SK-N-SH (cell line): ENCODE data around the gene CETP. TPM values are rescaled to one million over a fixed set of nuclear protein-coding genes. Genes with fewer than 3 reads are reported as not detected.

Experiments used
- CTCF ChIA-PET: fragments of 300-600, 350-600 bp; formaldehyde crosslinking; extraction: SDS; loops from one replicate; lab custom pipeline; 2021; lab: Yijun Ruan, JAX
- POLR2A ChIA-PET: fragments of 350-600 bp; sonication (Branson Sonifier 250); formaldehyde crosslinking; extraction: SDS; loops from one replicate; lab custom pipeline; 2020; ENCODE audit warnings: antibody characterized with exemption, inconsistent platforms; lab: Yijun Ruan, JAX
- DNase-seq: peaks from one replicate; pipeline ENCODE4 v3.0.0; 2012
- H2AFZ ChIP-seq: fragments of 200-600 bp; sonication (generic); 2 replicates; pipeline ENCODE4 v1.8.1; 2016; ENCODE audit warnings: antibody characterized with exemption, mild to moderate bottlenecking, low read depth
- H3F3A ChIP-seq: fragments of 200-600 bp; sonication (generic); replicated peaks from 2 replicates; pipeline ENCODE3; 2016; ENCODE audit warnings: antibody characterized with exemption, mild to moderate bottlenecking; ENCODE audit not compliant: insufficient read depth
- H3K27ac ChIP-seq, 2 experiments: fragments of 200-500 bp in 1 of 2; fragments of 200-600 bp in 1 of 2; sonication (Bioruptor generic) in 1 of 2; sonication (generic), shearing (Covaris generic) in 1 of 2; 2 replicates each; pipeline versions ENCODE4 v1.5.1 to v1.6.1; 2014 to 2016; ENCODE audit warnings: low read depth in 2 of 2, inconsistent platforms in 1 of 2, low read length in 1 of 2, mild to moderate bottlenecking in 1 of 2, mixed read lengths in 1 of 2
- H3K27me3 ChIP-seq: fragments of 200-600 bp; sonication (generic), shearing (Covaris generic); 2 replicates; pipeline ENCODE4 v1.6.1; 2016; ENCODE audit warnings: mixed run types; ENCODE audit not compliant: insufficient read depth
- H3K36me3 ChIP-seq, 2 experiments: fragments of 200-500 bp in 1 of 2; fragments of 200-600 bp in 1 of 2; sonication (Bioruptor generic) in 1 of 2; sonication (generic) in 1 of 2; replicated peaks in 1 of 2; 2 replicates each; pipeline versions ENCODE3 to v1.5.1; 2014 to 2016; ENCODE audit warnings: low read length in 1 of 2, mild to moderate bottlenecking in 1 of 2; ENCODE audit not compliant: insufficient read depth in 2 of 2, control insufficient read depth in 1 of 2
- H3K4me1 ChIP-seq, 2 experiments: fragments of 200-500 bp in 1 of 2; fragments of 200-600 bp in 1 of 2; sonication (Bioruptor generic) in 1 of 2; sonication (generic), shearing (Covaris generic) in 1 of 2; 2 replicates each; pipeline versions ENCODE4 v1.5.1 to v1.6.1; 2014 to 2016; ENCODE audit warnings: low read depth in 1 of 2, low read length in 1 of 2, mixed run types in 1 of 2; ENCODE audit not compliant: insufficient read depth in 2 of 2, control insufficient read depth in 1 of 2
- H3K4me2 ChIP-seq: fragments of 200-600 bp; sonication (generic), shearing (Covaris generic); 2 replicates; pipeline ENCODE4 v1.6.1; 2017; ENCODE audit warnings: mixed run types
- H3K4me3 ChIP-seq, 2 experiments: fragments of 200-500 bp in 1 of 2; fragments of 200-600 bp in 1 of 2; sonication (Bioruptor generic) in 1 of 2; sonication (generic), shearing (Covaris generic) in 1 of 2; 2 replicates each; pipeline versions ENCODE4 v1.5.1 to v1.8.1; 2014 to 2016; ENCODE audit warnings: low read depth in 2 of 2, inconsistent platforms in 1 of 2, low read length in 1 of 2, mild to moderate bottlenecking in 1 of 2, mixed read lengths in 1 of 2, moderate library complexity in 1 of 2
- H3K79me2 ChIP-seq: fragments of 200-600 bp; sonication (generic); 2 replicates; pipeline ENCODE4 v1.8.1; 2017; ENCODE audit warnings: mild to moderate bottlenecking; ENCODE audit not compliant: insufficient read depth
- H3K9ac ChIP-seq: fragments of 200-600 bp; sonication (generic); 2 replicates; pipeline ENCODE4 v1.6.1; 2017; ENCODE audit warnings: mixed run types
- H3K9me2 ChIP-seq: fragments of 200-600 bp; sonication (generic); 2 replicates; pipeline ENCODE4 v1.6.1; 2017; ENCODE audit warnings: mixed run types
- H3K9me3 ChIP-seq: fragments of 200-600 bp; sonication (generic); 2 replicates; pipeline ENCODE4 v1.6.1; 2017; ENCODE audit warnings: mixed run types, mild to moderate bottlenecking, moderate library complexity
- H4K20me1 ChIP-seq: fragments of 200-600 bp; sonication (generic); 2 replicates; pipeline ENCODE4 v1.6.1; 2017; ENCODE audit warnings: mild to moderate bottlenecking, mixed run types; ENCODE audit not compliant: insufficient read depth
- ELF1 ChIP-seq: IDR thresholded peaks from 2 replicates; pipeline ENCODE4 v1.4.0; 2012
- EP300 ChIP-seq, 2 experiments: IDR thresholded peaks; 2 replicates each; pipeline versions ENCODE4 v1.4.0 to v1.6.1; 2012; ENCODE audit warnings: borderline replicate concordance in 1 of 2, low read depth in 1 of 2, low read length in 1 of 2
- FOXJ3 ChIP-seq: sonication (generic); formaldehyde crosslinking; IDR thresholded peaks from 2 replicates; pipeline ENCODE4 v1.5.1; 2020; ENCODE audit warnings: mild to moderate bottlenecking, missing genetic modification reagents
- GATA2 ChIP-seq: sonication (generic); formaldehyde crosslinking; IDR thresholded peaks from 2 replicates; pipeline ENCODE4 v1.5.0; 2020; ENCODE audit warnings: mild to moderate bottlenecking, missing genetic modification reagents
- IRF3 ChIP-seq: fragments of 150-350 bp; IDR thresholded peaks from 2 replicates; pipeline ENCODE4 v1.6.1; 2016; ENCODE audit warnings: mild to moderate bottlenecking, low read depth, low read length
- MAX ChIP-seq: IDR thresholded peaks from 2 replicates; pipeline ENCODE4 v1.4.0; 2012; ENCODE audit warnings: low read depth
- MEF2A ChIP-seq: IDR thresholded peaks from 2 replicates; pipeline ENCODE4 v1.4.0; 2012; ENCODE audit warnings: low read depth, borderline replicate concordance
- NFIC ChIP-seq: IDR thresholded peaks from 2 replicates; pipeline ENCODE4 v1.4.0; 2012; ENCODE audit warnings: borderline replicate concordance
- PBX3 ChIP-seq: IDR thresholded peaks from 2 replicates; pipeline ENCODE4; 2012
- POLR2AphosphoS5 ChIP-seq: IDR thresholded peaks from 2 replicates; pipeline ENCODE4 v1.6.1; 2012; ENCODE audit warnings: low read depth, low read length
- REST ChIP-seq: IDR thresholded peaks from 2 replicates; pipeline ENCODE4 v1.6.1; 2012; ENCODE audit warnings: mild to moderate bottlenecking, low read depth, low read length, moderate library complexity
- RFX5 ChIP-seq: IDR thresholded peaks from 2 replicates; pipeline ENCODE4 v1.6.1; 2012; ENCODE audit warnings: mild to moderate bottlenecking, improper control_type of control experiment, low read length
- SIN3A ChIP-seq: IDR thresholded peaks from 2 replicates; pipeline ENCODE4 v1.6.1; 2012; ENCODE audit warnings: low read depth, mild to moderate bottlenecking, low read length, moderate library complexity, borderline replicate concordance
- TCF12 ChIP-seq: IDR thresholded peaks from 2 replicates; pipeline ENCODE4 v1.4.0; 2012
- USF2 ChIP-seq: fragments of 150-350 bp; IDR thresholded peaks from 2 replicates; pipeline ENCODE4 v1.6.1; 2017; ENCODE audit warnings: antibody characterized with exemption, low read length, low read depth, borderline replicate concordance
- whole genome bisulfite sequencing: methylation state at CpG from one replicate; pipeline ENCODE4 v1.1.6; 2017; ENCODE audit warnings: low lambda C conversion rate; 5-methylcytosine and 5-hydroxymethylcytosine counted together
- polyA plus RNA-seq, 3 experiments: library from polyadenylated mRNA; depleted of rRNA; stranded (reverse); fragments of >200 nt; gene quantifications; 2 replicates each; pipeline ENCODE4 v1.2.3, GENCODE V29; 2012

CETP gene
- polyA plus RNA-seq, 1 of the 3 experiments (the other 2 are of a cell fraction) = not detected

GRCh38 chr16:57016301-57016700 lies 54.6 kb downstream of the CETP start:
- Histone ChIP-seq H2AFZ (no peak overlapping the region), H3K4me1 (peaks cover 0 to 9% of the 10 kb centered on the region in 2 experiments; a peak in 1 of 4 replicates), H3K79me2 (no peaks in the 10 kb centered on the region; the same call in 1 of the 2 replicates), H3K27ac (no peak overlapping the region), H3K4me2 (no peak overlapping the region), H3K9ac (no peak overlapping the region), H3K9me2 (no peaks in the 10 kb centered on the region), H3K4me3 (no peak overlapping the region), H4K20me1 (no peaks in the 10 kb centered on the region), H3K27me3 (no peaks in the 10 kb centered on the region), H3K36me3 (peaks cover 0 to 4% of the 10 kb centered on the region in 2 experiments), H3F3A (peaks cover 5% of the 10 kb centered on the region), H3K9me3 (no peaks in the 10 kb centered on the region)
- ChIA-PET CTCF (no interaction called here), POLR2A (no interaction called here)
- 94% methylated on average over 6 of the region's 6 CpGs for WGBS
- no peak for TF ChIP-seq PBX3
- TF ChIP-seq POLR2AphosphoS5 = no peak
- no peak for TF ChIP-seq MEF2A
- no peak for TF ChIP-seq ELF1
- no peak for TF ChIP-seq REST
- TF ChIP-seq USF2 = no peak
- no peak for TF ChIP-seq SIN3A
- no peak for TF ChIP-seq NFIC
- TF ChIP-seq GATA2 (CRISPR knock-in tag) = no peak
- TF ChIP-seq MAX = no peak
- no peak for TF ChIP-seq RFX5
- TF ChIP-seq IRF3 = no peak
- TF ChIP-seq TCF12 = no peak
- TF ChIP-seq FOXJ3 = no peak
- TF ChIP-seq EP300 (IDR thresholded peaks at IDR 0.05; ENCODE audit: borderline replicate concordance in 1 of 2, low read depth in 1 of 2, low read length in 1 of 2) = no peak
- DNase-seq = no peak
